ENCODE data around the gene RXRG. TPM values are rescaled to one million over a fixed set of nuclear protein-coding genes. Genes with fewer than 3 reads are reported as not detected.

The RXRG gene
- total and polyA plus RNA-seq, 2 donors (not counting 3 experiments of a cell fraction or from before 2014, with no cell fraction given) = not detected

- dilution Hi-C loops (cut with MboI; ENCODE audit: extremely low pct_ligation_motif_present, low sequenced_read_pairs) = no loop called here
- DNase-seq (ENCODE audit: low read depth, low spot score) (no peak), FAIRE-seq (no peak)
- Histone ChIP-seq H3K9me3 (replicated peaks; ENCODE audit: control insufficient read depth, insufficient read depth, low read length) (no peaks in the 10 kb centered on the region), H4K20me1 (replicated peaks; ENCODE audit: control insufficient read depth, extremely low read depth, insufficient read depth, low read length) (no peaks in the 10 kb centered on the region), H3K9me1 (replicated peaks; ENCODE audit: control insufficient read depth, extremely low read depth, insufficient read depth, low read length) (no peaks in the 10 kb centered on the region), H3K36me3 (ENCODE audit: control insufficient read depth in 2 of 2, extremely low read depth in 1 of 2, insufficient read depth in 2 of 2, low read length in 2 of 2) (no peaks in the 10 kb centered on the region), H3K9ac (replicated peaks; ENCODE audit: extremely low read depth, insufficient read depth, low read length) (no peak overlapping the region), H2AFZ (ENCODE audit: low read depth, low read length) (no peak overlapping the region), H3K4me3 (replicated peaks in 1 of 3; ENCODE audit: insufficient read depth in 1 of 3, low read depth in 1 of 3, low read length in 3 of 3) (no peak overlapping the region), H3K4me2 (ENCODE audit: insufficient read depth, low read length) (no peak overlapping the region), H3K4me1 (ENCODE audit: control insufficient read depth, extremely low read depth, insufficient read depth, low read length) (peaks cover 3% of the 10 kb centered on the region), H3K27me3 (ENCODE audit: control insufficient read depth in 2 of 2, insufficient read depth in 2 of 2, low read length in 2 of 2) (peaks cover 22 to 40% of the 10 kb centered on the region in 2 experiments), H3K27ac (ENCODE audit: insufficient read depth, low read depth, low read length) (no peak overlapping the region), H3K79me2 (ENCODE audit: control insufficient read depth, insufficient read depth, low read length) (no peaks in the 10 kb centered on the region)
- TF ChIP-seq POLR2A (IDR thresholded peaks at IDR 0.05; ENCODE audit: low read depth, low read length) = no peak
- no peak for TF ChIP-seq MAX (IDR thresholded peaks at IDR 0.05; ENCODE audit: insufficient read depth, insufficient read length)
- no peak for TF ChIP-seq FOS (IDR thresholded peaks at IDR 0.05; ENCODE audit: borderline replicate concordance, insufficient read depth, low read length)
- TF ChIP-seq MYC (IDR thresholded peaks at IDR 0.05; ENCODE audit: low read depth, low read length) = no peak
- no peak for TF ChIP-seq EZH2 (IDR thresholded peaks at IDR 0.05; ENCODE audit: borderline replicate concordance, low read depth, low read length, severe bottlenecking)
- no peak for TF ChIP-seq GATA2 (IDR thresholded peaks at IDR 0.05; ENCODE audit: insufficient read depth, insufficient read length, low read depth, low read length)
- TF ChIP-seq JUN (IDR thresholded peaks at IDR 0.05; ENCODE audit: borderline replicate concordance, insufficient read depth, insufficient read length, low read depth) = no peak
- TF ChIP-seq CTCF (IDR thresholded peaks at IDR 0.05; ENCODE audit: extremely low read depth in 1 of 2, insufficient read depth in 1 of 2, low read depth in 1 of 2, low read length in 2 of 2) = no peak
- TF ChIP-seq POLR2AphosphoS5 (IDR thresholded peaks at IDR 0.05; ENCODE audit: insufficient read depth, low read depth, low read length) = no peak
- intact Hi-C loops (cut with micrococcal nuclease) = loop anchor here (5.0 kb wide), 1 partner anchor 523 kb away; no protein-coding TSS in a partner anchor
- POLR2A ChIA-PET = no interaction called here
- CTCF ChIA-PET = interaction anchor here (0.9 to 3.2 kb wide), 4 partner anchors 14 to 203 kb away, joined by 3 to 22 read pairs (median 10); no protein-coding TSS in a partner anchor
- no TSS peak for BruUV-seq (replicated peaks)
These were observed 55.3 kb downstream of the RXRG start for GRCh38 chr1:165389609-165390008.

All from endothelial cell of umbilical vein (primary cell).